ENCODE results near the gene KIF1B. TPM values are rescaled to one million over a fixed set of nuclear protein-coding genes. Genes with fewer than 3 reads are reported as not detected.
A peak's percentile ranks its signal among the peaks of the same experiment; 100 is the strongest.

KIF1B gene
- total and polyA plus RNA-seq, 9 of the 15 experiments (the other 6 are each of a cell fraction or from before 2014, with no cell fraction given), result 2.8 to 19.8 (median 11.9) TPM

DNA sequence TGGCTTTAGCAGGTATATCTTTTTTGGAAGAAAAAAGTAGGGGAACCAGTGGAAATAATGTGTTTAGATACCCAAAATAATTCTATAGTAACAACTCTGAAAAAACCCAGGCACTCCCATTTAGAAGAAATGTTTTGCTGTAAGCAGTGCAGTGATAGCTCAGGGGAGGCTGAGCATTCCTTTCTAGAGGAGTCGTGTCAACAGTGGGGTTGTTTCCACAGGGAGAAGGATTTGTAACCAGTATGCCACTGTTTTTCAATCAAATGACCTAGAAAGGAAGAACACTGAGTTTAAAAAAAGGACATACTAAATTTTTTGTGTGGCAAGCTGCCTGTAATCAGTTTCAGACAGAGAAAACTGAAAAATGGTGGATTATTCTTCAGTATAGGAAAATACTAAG lies 190.9 kb downstream of the KIF1B start (continued):
- TF ChIP-seq ZNF512 (tag; IDR thresholded peaks at IDR 0.05) (no peak), TEAD1 (CRISPR knock-in tag; IDR thresholded peaks at IDR 0.05) (no peak)
- TF ChIP-seq, protein P1, sequence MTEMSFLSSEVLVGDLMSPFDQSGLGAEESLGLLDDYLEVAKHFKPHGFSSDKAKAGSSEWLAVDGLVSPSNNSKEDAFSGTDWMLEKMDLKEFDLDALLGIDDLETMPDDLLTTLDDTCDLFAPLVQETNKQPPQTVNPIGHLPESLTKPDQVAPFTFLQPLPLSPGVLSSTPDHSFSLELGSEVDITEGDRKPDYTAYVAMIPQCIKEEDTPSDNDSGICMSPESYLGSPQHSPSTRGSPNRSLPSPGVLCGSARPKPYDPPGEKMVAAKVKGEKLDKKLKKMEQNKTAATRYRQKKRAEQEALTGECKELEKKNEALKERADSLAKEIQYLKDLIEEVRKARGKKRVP (CRISPR knock-in tag; IDR thresholded peaks at IDR 0.05), result no peak

DNA sequence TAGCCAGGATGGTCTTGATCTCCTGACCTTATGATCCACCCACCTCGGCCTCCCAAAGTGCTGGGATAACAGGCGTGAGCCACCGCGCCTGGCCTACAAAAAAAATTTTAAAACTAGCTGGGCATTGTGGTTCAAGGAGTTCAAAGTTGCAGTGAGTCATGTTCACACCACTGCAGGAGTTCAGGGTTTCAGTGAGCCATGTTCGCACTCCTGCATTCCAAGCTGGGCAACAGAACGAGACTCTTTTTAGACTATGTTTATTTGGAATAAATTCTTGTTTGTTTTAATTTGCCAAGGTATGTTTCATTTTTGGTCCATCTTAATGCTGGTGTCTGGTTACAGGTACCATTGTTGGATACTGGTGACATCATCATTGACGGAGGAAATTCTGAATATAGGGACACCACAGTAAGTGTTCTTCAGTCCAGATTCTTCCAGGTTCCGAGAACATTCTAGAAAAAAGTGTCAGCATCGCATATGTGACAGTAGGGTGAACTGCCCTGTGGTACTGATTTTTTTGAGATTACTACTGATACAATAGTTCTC lies 192.4 kb downstream of the KIF1B start:
- Histone ChIP-seq H3K9me1 (ENCODE audit: control insufficient read depth, insufficient read depth, low read length) (no peaks in the 10 kb centered on the region), H3K27me3 (ENCODE audit: control insufficient read depth in 2 of 2, insufficient read depth in 2 of 2, low read length in 2 of 2) (no peaks in the 10 kb centered on the region), H4K20me1 (replicated peaks; ENCODE audit: control insufficient read depth, insufficient read depth, low read length) (peaks cover 8% of the 10 kb centered on the region; the same call in 1 of the 2 replicates), H3K27ac (ENCODE audit: extremely low read depth, low read depth, low read length) (no peak overlapping the region), H3K4me3 (no peak overlapping the region), H3K79me2 (ENCODE audit: control insufficient read depth, insufficient read depth, low read length) (peaks cover 42% of the 10 kb centered on the region), H3K4me2 (ENCODE audit: insufficient read depth, low read length) (no peak overlapping the region), H3K9ac (ENCODE audit: insufficient read depth in 1 of 2, low read depth in 2 of 2, low read length in 2 of 2) (no peak overlapping the region), H3K36me3 (ENCODE audit: control insufficient read depth, insufficient read depth, low read length) (peaks cover 77% of the 10 kb centered on the region), H3K4me1 (replicated peaks in 1 of 2; ENCODE audit: control insufficient read depth in 2 of 2, insufficient read depth in 2 of 2, low read length in 2 of 2) (peaks cover 21 to 22% of the 10 kb centered on the region in 2 experiments), H2AFZ (ENCODE audit: low read depth, low read length) (no peak overlapping the region), H3K9me3 (replicated peaks; ENCODE audit: control insufficient read depth, insufficient read depth, low read depth, low read length) (no peaks in the 10 kb centered on the region)
- no peak for ATAC-seq
- ChIA-PET CTCF (ENCODE audit: low intra/inter-chr PET ratio) (no interaction called here), POLR2A (interaction anchor here (0.6 to 1.2 kb wide), 4 partner anchors 9 to 357 kb away, joined by 3 to 5 read pairs (median 4); no protein-coding TSS in a partner anchor)
- no TSS peak for BruUV-seq (replicated peaks)
- in situ Hi-C loops (cut with MboI) (no loop called here), intact Hi-C loops (cut with micrococcal nuclease) (no loop called here)
- WGBS (ENCODE audit: insufficient coverage, low coverage, missing lambda C conversion rate), result 96% methylated on average over 9 of the region's 9 CpGs
- FAIRE-seq, result no peak
- DNase-seq (ENCODE audit: extremely low read depth in 1 of 4, low spot score in 3 of 4), result no peak
- TF ChIP-seq, protein P2, sequence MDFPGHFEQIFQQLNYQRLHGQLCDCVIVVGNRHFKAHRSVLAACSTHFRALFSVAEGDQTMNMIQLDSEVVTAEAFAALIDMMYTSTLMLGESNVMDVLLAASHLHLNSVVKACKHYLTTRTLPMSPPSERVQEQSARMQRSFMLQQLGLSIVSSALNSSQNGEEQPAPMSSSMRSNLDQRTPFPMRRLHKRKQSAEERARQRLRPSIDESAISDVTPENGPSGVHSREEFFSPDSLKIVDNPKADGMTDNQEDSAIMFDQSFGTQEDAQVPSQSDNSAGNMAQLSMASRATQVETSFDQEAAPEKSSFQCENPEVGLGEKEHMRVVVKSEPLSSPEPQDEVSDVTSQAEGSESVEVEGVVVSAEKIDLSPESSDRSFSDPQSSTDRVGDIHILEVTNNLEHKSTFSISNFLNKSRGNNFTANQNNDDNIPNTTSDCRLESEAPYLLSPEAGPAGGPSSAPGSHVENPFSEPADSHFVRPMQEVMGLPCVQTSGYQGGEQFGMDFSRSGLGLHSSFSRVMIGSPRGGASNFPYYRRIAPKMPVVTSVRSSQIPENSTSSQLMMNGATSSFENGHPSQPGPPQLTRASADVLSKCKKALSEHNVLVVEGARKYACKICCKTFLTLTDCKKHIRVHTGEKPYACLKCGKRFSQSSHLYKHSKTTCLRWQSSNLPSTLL (IDR thresholded peaks at IDR 0.05), result no peak
- peak; percentile 65 for TF ChIP-seq ATF3 (IDR thresholded peaks at IDR 0.05)
- TF ChIP-seq ATF3 (CRISPR knock-in tag; conservative IDR thresholded peaks at IDR 0.05), result no peak
- TF ChIP-seq, protein P3, sequence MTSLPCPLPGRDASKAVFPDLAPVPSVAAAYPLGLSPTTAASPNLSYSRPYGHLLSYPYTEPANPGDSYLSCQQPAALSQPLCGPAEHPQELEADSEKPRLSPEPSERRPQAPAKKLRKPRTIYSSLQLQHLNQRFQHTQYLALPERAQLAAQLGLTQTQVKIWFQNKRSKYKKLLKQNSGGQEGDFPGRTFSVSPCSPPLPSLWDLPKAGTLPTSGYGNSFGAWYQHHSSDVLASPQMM (CRISPR knock-in tag; IDR thresholded peaks at IDR 0.05), result no peak
- TF ChIP-seq JUND (IDR thresholded peaks at IDR 0.05; ENCODE audit: borderline replicate concordance, low read depth, low read length), result no peak
- TF ChIP-seq JUND (tag; IDR thresholded peaks at IDR 0.05; ENCODE audit: borderline replicate concordance, low read depth, low read length), result no peak
- 0 out of 2 replicates have a peak, but pooled peaks have one; percentile 4 for TF ChIP-seq EGR1 (conservative IDR thresholded peaks at IDR 0.05)
